Stimulated activated CD8-positive, alpha-beta memory T cell treated with anti-CD3 and anti-CD28 coated beads, Interleukin-12 subunit alpha, Interleukin-12 subunit beta, amount 100 ng/mL, for 1 hour (primary cell): ENCODE results near the gene ZNF501.

ENCODE experiments used
- DNase-seq: peaks from one replicate; pipeline ENCODE4 v3.0.0-alpha.2; 2020; ENCODE audit warnings: low read depth

Gene ZNF501

GRCh38 chr3:44729384-44729910 is at the start of gene ZNF501:
TSS of gene ZNF501 (plus strand) at chr3:44729635. CDS start at chr3:44734422, 4,787 bp downstream.
- peak; percentile 79 for DNase-seq

DNA sequence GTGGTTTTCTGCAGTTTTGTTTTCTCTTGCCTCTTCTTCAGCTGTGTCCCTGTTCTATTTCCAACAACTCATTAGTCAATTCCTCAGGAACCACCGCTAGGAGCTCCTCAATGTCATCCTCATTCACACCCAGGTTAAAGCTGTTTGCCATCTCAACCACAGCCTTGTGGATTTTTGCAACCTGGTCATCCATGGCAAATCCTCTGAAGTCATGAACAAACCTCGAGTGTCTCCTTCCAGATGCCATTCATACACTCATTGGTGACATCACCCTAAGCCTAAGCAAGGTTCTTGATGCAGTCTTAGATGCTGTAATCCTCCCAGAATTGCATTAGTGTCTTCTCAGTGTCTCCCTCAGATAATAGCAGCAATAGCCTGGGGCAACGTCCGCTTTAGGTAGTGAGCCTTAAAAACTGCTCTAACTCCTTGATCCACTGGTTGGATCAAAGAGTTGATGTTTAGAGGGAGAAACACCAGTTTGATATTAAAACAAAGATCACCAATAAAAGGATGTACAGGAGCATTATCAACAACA is 48.4 kb upstream of the ZNF501 start:
- DNase-seq, result no peak

DNA sequence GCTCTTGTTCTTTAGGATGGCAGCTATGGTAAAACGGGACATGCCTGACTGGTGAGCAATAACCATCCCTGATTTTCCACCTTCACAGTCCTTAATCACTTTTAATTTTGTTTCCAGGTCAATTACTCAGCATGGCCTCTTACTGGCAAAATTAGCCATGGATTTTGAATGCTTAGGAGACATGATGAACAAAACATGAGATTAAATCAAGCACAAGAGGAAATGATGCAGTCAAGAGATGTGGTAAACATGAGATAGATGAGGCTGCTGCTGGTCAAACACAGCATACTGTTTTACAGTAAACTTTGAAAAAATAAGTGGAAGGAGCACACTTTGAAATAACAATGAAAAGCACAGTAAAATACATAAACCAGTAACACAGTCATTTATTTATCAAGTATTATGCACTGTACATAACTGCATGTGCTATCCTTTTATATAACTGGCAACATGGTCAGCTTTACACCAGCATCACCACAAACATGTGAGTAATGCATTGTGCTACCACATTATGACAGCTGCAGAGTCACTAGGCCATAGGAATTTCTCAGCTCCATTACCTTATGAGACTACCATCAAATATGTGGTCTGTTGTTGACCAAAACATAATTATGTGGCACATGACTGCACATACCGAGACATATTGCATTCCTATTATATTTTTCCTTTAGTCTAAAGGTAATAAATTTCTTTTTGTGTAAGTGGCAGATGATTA is 47.1 kb upstream of the ZNF501 start:
- DNase-seq, result no peak

DNA sequence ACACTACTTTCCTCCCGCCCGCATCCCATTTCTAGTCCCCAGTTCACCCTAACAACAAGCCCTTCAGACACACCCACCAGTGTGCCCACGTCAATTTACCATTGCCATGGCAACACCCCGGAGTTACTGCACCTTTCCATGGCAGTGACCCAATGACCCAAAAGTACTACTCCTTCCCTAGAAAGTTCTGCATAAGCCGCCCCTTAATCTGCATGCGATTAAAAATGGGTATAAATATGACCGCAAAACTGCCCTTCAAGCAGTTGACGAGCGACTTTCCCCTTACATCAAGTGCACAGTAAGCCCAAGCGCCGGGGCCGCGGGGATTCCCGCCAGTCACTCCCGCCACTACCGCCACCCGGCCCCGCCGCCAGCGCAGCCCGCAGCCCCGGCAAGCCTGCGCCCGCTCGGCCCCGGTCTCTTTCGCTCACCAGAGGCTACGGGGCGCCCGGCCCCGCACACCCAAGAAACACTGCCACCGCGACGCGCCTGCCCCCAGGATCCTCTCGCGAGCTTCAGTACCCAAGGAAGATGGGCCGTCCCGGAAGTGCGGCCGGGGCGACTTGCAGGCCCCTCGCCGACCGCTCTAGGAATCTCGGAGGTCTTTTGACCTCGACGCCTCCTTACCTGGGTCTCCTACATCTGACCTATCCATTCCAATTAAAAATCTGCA is 44.2 kb upstream of the ZNF501 start:
- peak; percentile 28 for DNase-seq

- no peak for DNase-seq
These were observed 41.5 kb upstream of the ZNF501 start for GRCh38 chr3:44687898-44688297.

DNA sequence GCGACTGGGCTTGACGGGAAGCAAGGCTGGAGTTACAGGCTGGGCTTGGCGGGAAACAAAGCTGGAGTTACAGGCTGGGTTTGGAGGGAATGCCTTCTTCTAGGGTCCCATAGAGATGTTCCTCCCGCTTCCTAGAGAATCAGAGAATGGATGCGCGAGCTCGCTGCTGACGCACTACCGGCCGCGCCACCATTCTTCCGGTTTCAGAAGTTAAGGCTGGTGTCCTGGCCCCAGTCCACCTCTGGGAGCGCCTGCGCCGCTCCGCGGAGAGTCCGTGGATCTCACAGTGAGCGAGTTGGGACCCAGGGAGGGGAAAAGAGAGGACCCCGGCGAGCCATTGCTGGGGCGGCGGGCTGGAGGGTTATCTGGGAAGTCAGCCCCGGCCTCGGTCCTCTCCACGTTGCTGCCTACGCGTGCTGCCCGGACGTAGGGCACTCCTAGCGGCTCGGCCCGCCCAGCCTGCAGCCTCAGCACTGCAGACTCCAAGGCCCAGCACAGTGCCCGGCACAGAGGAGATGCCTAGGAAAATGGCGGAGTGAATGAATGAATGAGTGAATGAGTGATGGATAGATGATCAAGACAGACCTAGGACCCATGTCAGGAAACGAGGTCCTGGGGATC is 16.9 kb upstream of the ZNF501 start, which contains the start of gene ZNF502:
ZNF502 (plus strand) TSS at position 206 of the 621 bp plus-strand sequence. CDS start 7,602 bp downstream, outside the sequence.
- DNase-seq, result peak; percentile 32

DNA sequence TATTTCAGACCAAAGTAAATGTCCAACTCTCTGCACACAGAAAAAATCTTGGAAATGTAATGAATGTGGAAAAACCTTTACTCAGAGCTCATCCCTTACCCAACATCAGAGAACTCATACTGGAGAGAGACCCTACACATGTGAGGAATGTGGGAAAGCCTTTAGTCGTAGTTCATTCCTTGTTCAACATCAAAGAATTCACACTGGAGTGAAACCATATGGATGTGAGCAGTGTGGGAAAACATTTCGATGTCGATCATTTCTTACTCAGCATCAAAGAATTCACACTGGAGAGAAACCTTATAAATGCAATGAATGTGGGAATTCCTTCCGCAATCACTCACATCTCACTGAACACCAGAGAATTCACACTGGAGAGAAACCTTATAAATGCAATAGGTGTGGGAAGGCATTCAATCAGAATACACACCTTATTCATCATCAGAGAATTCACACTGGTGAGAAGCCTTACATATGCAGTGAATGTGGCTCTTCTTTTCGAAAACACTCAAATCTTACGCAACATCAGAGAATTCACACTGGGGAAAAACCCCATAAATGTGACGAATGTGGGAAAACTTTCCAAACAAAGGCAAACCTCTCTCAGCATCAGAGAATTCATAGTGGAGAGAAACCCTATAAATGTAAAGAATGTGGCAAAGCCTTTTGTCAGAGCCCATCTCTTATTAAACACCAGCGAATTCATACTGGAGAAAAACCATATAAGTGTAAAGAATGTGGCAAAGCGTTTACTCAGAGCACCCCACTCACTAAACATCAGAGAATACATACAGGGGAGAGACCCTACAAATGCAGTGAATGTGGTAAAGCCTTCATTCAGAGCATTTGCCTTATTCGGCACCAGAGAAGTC is 8.0 kb upstream of the ZNF501 start:
- DNase-seq, result no peak

- no peak for DNase-seq
These were observed 7.4 kb upstream of the ZNF501 start for GRCh38 chr3:44722103-44722401.

DNA sequence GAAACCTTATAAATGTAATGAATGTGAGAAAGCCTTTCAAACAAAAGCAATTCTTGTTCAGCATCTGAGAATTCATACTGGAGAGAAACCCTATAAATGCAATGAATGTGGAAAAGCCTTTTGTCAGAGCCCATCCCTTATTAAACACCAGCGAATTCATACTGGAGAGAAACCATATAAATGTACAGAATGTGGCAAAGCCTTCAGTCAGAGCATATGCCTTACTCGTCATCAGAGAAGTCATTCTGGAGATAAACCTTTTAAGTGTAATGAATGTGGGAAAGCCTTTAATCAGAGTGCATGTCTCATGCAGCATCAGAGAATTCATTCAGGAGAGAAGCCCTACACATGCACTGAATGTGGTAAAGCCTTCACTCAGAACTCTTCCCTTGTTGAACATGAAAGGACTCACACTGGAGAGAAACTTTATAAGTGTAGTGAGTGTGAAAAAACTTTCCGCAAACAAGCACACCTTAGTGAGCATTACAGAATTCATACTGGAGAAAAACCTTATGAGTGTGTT is 5.3 kb downstream of the ZNF501 start:
- no peak for DNase-seq

DNA sequence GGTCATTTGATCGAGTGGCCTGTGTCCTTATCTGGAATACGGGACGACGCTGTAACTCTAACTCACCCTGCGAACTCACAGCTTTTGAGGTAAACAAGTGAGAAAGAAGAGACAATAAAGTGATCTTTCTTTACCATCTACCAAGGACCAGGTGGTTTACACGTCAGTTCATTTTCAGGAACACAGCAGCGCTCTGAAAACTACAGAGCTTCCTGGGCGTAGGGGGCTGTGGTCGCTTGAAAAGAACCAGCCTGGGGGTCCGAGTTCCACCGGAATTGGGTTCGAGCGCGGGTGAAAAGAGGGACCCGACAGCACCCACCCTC is 31.6 kb downstream of the ZNF501 start:
- no peak for DNase-seq

DNA sequence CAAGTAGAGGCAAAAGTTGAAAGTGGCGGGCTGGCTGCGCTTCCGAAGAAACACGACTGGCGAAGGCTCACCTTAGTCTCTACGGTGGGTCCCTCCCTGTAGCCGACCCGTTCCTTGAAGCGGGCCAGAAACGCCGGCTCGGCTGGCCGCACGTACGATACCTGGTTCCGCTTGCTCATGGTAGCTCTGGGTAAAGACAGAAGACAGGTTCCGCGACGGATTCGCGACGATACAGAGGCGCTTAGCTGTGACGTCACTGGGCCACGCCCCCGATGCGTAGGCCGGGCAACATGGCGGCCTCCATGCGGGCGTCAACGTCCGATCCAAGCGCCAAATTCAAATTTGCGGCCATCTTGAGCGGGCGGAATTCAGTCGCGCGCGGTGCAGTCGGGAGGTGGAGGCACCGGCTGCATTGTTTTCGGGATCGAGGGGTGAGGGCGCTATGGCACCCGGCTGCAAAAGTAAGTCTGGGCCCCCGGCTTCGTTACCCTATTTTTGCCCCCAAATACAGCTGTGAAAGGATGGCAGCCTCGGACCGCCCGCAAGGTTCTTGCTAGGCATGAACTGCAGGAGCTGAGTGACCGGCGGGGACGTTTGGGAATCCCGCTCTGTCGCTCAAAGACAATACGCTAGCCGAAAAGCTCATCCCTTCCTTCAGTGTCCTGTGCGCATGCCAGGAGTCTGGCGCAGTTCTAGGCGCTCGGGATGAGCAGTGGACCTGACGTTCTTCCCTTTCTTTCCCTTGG is 32.2 kb downstream of the ZNF501 start, which contains the start of the genes KIAA1143 and KIF15:
KIAA1143 (minus strand) TSS at position 196 of the 746 bp plus-strand sequence; CDS start at position 179, 17 bp downstream.
KIF15 (plus strand) TSS at position 371 of the 746 bp plus-strand sequence; CDS start at position 443, 72 bp downstream.
- peak; percentile 97 for DNase-seq

DNA sequence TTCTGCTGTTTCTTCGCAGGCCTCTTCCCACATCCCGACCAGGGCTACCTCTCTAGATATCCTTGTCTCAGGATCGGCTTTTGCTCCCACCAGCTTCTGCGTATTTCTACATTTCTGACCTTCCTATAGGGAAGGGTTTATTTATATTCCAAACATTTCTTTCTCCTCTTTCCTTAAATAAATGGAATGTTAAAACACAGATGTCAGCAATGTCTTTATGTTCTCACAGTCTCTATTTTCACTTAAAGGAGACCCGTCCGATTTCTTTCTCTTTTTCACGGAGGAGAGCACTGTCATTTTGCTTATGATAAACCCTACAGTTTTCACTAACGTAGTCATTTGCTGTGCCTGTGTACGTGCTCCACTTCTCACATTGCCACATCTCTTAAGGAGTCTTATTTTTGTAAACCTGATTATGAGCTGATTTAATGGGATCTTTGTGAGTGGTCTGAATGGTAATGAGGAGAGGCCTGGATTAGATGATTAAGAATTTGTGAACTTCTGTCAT is 32.8 kb downstream of the ZNF501 start:
- DNase-seq, result no peak

DNA sequence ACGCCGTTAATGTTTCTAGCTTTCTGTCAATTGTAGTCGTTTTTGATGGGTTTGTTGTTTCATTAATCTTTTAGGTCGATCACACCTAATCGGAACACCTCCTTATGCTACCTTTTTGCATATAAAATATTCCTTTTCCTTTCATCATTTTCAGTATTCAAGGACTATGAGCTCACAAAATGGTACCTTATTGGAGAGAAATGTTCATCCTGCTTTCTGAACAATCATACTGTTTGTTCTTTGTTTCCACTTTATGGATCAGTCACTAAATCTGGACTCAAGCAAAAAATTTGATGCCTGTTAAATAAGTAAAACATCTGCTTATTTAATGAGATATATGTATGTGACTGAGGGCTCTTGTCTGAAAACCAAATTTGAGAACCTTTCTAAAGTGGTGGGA is 33.3 kb downstream of the ZNF501 start:
- no peak for DNase-seq

- DNase-seq, result no peak
These were observed 34.8 kb downstream of the ZNF501 start for GRCh38 chr3:44764248-44764647.

DNA sequence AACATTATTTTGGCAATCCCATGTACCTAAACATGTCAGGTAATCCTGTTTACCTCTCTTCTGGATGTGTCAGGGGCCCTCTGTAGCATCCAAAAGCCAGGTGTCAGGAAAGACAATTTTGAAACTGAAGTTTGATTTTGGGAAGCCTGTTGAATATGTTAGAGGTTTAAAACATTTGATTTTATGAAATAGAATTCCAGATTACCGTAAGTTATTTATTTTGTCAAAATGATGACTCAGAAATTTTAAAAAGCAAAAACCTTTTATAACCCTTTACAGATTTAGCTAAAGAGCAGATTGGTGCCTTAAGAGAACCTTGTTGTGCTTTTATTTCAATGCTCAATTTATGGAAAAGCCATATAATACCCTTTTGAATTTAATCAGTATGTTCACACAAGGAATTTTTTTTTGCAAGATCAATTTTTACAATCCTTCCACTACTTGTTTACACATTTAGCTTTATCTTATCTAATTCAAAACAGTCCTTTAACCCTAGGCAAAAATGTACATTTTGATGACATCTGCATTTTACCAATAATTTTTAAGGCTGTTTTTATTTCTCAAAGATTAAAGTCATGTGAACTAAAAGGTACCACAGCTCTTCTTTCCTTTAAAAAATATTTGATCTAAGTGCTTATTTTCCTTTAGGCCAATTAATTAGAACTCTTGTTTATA is 42.1 kb downstream of the ZNF501 start:
- DNase-seq, result no peak

- no peak for DNase-seq
These were observed 42.6 kb downstream of the ZNF501 start for GRCh38 chr3:44772099-44772442.

DNA sequence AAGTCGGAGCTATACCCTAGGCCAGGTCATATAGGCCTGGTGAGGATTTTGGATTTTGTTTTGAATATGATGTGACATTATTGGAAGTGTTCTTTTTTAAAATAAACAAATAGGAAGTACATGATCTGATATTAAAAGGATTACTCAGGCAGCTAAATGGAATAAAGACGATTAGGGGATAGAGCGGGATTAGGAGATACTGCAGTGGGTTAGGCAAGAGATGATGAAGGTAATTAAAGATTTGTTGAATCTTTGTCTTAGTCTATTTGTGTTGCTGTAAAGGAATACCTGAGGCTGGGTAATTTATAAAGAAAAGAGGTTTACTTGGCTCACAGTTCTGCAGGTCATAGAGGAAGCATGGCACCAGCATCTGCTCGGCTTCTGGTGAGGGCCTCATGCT is 53.5 kb downstream of the ZNF501 start:
- DNase-seq, result no peak
